SH-SY5Y (cell line): ENCODE results near the gene ABCA6.

ENCODE experiments used
- GATA2 ChIP-seq: IDR thresholded peaks from 2 replicates; pipeline ENCODE4 v1.6.1; 2011; ENCODE audit warnings: mild to moderate bottlenecking, low read depth, low read length
- GATA3 ChIP-seq: IDR thresholded peaks from 2 replicates; pipeline ENCODE4 v1.6.1; 2011; ENCODE audit warnings: low read depth, mild to moderate bottlenecking, low read length, moderate library complexity

ABCA6 gene, protein sequence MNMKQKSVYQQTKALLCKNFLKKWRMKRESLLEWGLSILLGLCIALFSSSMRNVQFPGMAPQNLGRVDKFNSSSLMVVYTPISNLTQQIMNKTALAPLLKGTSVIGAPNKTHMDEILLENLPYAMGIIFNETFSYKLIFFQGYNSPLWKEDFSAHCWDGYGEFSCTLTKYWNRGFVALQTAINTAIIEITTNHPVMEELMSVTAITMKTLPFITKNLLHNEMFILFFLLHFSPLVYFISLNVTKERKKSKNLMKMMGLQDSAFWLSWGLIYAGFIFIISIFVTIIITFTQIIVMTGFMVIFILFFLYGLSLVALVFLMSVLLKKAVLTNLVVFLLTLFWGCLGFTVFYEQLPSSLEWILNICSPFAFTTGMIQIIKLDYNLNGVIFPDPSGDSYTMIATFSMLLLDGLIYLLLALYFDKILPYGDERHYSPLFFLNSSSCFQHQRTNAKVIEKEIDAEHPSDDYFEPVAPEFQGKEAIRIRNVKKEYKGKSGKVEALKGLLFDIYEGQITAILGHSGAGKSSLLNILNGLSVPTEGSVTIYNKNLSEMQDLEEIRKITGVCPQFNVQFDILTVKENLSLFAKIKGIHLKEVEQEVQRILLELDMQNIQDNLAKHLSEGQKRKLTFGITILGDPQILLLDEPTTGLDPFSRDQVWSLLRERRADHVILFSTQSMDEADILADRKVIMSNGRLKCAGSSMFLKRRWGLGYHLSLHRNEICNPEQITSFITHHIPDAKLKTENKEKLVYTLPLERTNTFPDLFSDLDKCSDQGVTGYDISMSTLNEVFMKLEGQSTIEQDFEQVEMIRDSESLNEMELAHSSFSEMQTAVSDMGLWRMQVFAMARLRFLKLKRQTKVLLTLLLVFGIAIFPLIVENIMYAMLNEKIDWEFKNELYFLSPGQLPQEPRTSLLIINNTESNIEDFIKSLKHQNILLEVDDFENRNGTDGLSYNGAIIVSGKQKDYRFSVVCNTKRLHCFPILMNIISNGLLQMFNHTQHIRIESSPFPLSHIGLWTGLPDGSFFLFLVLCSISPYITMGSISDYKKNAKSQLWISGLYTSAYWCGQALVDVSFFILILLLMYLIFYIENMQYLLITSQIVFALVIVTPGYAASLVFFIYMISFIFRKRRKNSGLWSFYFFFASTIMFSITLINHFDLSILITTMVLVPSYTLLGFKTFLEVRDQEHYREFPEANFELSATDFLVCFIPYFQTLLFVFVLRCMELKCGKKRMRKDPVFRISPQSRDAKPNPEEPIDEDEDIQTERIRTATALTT (N-terminal part only)

DNA sequence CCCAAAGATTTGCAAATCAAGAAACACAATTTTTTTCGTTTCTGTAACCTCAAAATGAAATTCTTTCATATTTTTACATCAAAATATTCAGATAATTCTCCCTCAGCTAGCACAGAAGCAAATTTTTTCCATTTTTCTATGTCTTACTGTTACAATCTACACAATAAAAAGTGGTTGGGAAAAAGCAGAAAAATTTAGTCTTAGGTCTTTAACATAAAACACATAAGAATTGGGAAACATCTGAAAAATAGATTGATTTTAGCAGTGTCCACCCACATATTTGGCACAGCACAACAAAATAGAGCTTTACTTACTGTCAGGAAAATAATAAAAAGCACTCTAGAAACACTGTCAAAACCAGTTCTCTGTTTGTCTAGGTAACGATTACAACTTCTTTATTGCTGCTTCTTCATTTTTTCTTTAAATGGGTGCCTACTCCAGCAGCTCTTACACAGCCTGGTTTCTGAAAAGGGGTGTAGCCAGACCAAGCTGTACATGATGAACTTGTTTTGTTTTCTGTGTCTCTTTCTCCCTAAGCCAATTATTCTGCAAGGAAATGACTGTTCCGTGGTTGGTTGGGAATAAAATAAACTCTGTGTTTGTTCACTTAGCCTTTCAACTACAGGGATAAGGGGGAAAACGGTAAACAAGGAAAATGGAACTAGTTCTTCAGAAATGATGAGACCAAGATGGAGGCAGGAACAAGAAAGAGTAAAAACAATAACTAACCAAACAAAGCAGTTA, at the start of gene ABCA6:
TSS of gene ABCA6 (minus strand) at position 465 of the 744 bp plus-strand sequence. CDS start 1,192 bp downstream, outside the sequence.
- TF ChIP-seq GATA3 (no peak), GATA2 (no peak)

DNA sequence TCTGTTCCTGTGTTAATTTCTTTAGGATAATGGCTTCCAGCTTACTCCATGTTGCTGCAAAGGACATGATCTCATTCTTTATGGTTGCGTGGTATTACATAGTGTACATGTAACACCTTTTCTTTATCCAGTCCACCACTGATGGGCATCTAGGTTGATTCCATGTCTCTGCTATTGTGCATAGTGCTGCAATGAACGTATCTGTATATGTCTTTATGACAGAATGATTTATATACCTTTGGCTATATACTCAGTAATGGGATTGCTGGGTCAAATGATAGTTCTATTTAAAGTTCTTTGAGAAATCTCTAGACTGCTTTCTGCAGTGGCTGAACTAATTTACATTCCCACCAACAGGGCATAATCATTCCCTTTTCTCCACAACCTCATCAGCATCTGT, 47.1 kb upstream of the ABCA6 start:
- TF ChIP-seq GATA3 (no peak), GATA2 (no peak)

DNA sequence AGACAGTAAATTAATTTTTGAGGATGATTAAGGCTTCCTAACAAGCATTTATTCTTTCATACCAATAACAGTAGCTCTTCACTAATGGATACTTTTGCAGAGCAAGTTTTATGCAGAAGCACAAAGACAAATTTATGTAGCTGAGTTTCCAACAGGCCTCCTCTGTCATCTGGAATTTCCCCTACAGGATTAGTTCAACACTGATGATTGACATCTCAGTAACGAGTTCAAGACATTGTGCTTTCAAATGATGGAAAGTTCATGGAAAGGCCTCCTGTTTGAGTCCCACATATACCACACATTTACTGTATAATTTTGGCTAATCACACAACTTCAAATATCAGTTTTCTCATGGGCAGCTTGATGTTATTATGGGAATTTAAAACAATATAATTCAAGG, 46.4 kb upstream of the ABCA6 start:
- TF ChIP-seq GATA2 (no peak), GATA3 (no peak)

DNA sequence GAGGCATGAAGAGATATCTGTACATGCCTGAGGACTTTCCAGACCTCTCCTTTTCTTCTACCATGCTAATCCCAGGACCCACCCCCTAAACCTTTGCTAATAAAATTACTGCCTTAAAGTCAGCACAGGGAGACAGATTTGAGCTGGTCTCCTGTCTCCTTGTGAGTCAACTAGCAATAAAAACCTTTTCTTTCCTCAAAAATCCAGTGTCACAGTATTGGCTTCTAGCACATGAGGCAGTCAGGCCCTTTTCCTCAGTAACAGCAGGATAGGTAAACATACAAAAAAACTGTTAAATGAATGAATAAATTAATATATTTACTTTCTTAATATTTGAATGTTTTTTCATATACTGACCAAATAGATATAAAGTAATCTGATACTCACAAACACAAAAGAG, 45.6 kb upstream of the ABCA6 start:
- TF ChIP-seq GATA3 (no peak), GATA2 (no peak)

DNA sequence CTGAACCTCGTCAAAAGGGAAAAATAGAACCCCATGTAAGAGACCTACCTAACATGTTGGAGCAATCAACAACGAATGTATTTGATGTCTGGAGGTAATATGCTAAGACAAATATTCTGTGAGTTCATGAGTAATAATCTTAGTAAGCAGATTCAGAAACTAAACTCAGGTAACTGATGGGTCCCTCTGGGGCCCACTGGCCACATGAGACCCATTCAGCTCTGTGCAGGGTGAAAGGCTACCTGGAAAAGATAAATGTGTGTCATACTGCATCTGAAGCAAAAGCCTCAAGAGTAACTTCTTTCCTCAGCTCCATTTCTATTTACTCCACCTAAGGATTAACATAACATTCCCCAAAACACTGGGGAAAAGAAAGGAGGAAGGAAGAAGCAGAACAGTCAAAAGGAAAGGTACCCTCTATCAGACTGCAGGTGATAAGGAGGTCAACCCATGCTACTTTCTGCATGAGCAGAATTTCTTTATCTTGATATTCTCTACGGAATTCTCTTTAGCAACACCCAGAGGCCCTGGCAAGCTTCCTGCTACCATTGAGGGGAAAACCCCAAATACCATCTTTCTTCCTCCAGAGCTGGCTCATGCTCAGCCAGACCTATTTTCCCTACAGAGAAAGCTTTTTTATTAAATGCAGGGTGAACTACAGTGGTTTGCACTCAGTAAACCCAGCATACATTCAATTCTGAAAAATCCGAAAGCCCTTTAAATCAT, 37.7 kb upstream of the ABCA6 start:
- TF ChIP-seq GATA3: no peak
- TF ChIP-seq GATA2: no peak

DNA sequence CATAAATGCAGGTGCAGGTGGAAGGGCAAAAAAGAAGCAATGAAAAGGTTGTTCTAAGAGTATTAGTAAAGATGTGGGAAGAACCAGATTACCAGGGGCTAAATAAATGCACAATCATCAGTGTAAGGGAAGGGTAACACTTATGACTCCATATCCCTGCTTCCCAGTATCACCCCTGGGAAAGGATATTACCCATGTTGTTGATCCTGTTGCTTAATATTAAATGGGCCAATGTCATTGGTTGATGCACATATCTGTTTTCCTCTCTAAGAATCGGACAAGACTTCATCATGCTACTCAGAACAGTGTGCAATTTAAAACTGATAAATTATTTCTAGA, 34.7 kb upstream of the ABCA6 start:
- TF ChIP-seq GATA3 (no peak), GATA2 (no peak)

DNA sequence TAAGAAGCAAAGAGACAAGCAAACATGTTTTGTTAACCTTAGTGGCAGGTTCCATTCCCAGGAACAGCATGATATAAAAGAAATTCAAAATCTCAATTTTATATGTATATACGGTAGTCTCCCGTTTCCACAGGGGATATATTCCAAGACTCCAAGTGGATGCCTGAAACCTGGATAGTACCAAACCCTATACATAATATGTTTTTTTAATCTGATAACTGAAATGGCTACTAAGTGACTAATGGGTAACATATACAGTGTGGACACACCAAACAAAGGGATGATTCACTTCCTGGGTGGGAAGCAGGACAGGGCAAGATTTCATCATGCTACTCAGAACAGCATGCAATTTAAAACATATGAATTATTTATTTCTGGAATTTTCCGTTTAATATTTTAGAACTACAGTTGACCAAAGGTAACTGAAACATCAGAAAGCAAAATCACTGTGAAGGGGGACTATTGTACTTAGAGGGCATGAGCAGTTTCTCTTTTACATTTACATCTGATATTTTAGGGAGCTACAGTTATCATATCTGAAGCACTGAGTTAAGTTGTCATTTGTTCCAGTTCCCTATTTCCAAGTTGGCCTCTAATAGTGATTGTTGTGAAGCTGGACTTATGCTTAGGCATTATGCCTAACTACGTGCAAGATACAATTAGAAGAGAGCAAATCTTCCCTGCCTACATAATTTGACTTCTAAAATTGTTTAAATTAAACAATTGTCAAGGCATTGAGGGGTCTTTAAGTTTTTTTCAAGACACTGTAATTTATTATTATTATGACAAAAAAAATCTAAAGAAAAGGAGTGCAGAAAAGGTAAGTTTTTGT, 34.1 kb upstream of the ABCA6 start:
- TF ChIP-seq GATA3 (no peak), GATA2 (no peak)

DNA sequence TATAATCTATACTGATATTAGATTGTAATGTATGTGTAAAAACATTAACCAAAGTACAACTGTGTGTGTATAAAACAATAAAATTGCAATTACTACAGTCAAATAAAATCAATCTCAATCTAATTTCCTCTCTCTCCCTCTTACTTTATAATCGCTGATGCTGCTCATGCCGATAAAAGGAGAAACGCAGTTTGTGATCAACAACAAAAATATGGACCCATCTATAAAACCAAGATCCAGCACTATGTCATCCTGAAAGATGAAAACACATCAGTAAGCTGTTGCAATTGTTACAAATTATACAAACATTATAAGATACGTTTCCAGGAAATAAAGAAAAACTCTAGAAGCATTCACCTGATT, 33.5 kb upstream of the ABCA6 start:
- no peak for TF ChIP-seq GATA3
- TF ChIP-seq GATA2: no peak

DNA sequence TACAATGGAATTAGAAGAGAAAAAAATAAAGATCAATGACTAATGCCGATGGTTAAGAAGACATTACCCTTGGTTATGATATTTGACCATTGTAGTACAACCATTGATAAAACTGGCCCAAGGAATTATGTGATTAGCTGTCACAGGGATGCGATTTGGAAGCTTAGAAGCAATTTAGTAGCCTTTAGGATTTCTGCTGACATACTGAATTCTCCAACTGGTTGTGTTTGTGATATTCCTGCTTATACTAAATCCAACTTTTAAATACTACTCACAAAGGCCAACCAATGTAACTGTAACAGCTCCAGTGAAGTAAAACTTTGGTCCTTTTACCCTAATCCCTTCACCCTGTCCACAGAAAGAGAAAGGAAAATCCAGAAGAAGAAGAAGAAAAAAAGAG, 31.4 kb upstream of the ABCA6 start:
- TF ChIP-seq GATA2 (no peak), GATA3 (no peak)

DNA sequence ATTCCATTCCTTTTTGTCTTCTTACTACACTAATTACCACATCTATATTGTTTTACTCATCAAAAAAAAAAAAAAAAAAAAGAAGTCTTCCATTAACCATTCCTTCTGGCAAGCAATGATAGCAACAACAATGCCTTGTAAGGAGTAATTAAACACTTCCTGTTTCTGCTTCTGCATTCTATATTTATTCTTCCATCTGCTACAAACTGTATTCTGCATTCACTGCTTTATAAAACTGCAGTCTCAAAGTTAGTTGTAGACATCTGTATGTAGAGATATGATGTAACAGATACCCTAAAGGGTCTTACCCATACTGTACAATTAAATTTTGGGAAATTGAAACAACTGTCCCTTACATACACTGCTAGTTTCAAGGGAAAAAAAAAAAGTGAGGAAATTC, 28.7 kb upstream of the ABCA6 start:
- TF ChIP-seq GATA2 (no peak), GATA3 (no peak)

DNA sequence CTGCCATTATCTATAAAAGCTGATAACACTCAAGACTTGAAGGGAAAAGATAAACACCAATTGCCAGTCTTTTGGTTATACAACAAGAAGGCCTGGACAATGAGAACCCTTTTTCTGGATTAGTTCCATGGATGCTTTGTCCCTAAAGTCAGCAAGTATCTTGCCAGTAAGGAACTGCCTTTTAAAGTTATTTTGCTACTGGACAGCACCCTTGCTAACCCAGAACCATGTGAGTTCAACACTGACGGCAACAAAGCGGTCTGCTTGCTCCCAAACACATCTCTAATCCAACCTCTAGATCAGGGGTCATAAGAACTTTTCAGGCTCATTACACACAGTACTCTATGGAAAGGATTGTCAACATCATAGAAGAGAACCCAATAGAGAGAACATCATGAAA, 25.3 kb upstream of the ABCA6 start:
- no peak for TF ChIP-seq GATA2
- no peak for TF ChIP-seq GATA3

DNA sequence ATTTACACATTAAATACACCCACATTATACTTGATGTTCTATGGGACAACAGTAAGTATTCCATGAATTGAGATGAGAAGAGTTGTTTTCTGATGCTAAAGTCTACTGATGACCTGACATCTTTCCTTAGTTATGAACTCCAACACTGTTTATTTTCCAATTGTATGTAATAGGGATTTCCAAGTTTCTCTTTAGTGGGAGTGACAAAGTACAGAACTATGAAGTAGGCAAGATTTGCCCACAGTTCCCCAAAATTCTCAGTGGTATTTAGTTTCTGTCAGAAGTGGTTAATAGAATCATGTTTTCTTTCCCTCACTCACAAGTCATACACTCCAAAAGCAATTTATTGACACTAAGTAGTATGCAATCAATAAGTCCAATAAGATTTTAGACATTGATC, 22.5 kb upstream of the ABCA6 start:
- TF ChIP-seq GATA2 (no peak), GATA3 (no peak)
